Hepatocyte (in vitro differentiated cells): Measurements from ENCODE around the gene ADAMTS8. TPM values are rescaled to one million over a fixed set of nuclear protein-coding genes. Genes with fewer than 3 reads are reported as not detected.
A peak's percentile ranks its signal among the peaks of the same experiment; 100 is the strongest.

Experiments
- DNase-seq: peaks from one replicate; pipeline ENCODE4 v3.0.0-alpha.2; 2016; ENCODE audit warnings: low spot score
- H2AFZ ChIP-seq: fragments of 200-600 bp; sonication (generic); 2 replicates; pipeline ENCODE4 v1.6.0; 2016; ENCODE audit warnings: antibody characterized with exemption, mild to moderate bottlenecking
- H3K27ac ChIP-seq: fragments of 200-600 bp; sonication (generic); 2 replicates; pipeline ENCODE4 v1.5.1; 2016; ENCODE audit warnings: mild to moderate bottlenecking
- H3K27me3 ChIP-seq: fragments of 200-600 bp; sonication (generic); 2 replicates; pipeline ENCODE4 v1.6.1; 2016
- H3K36me3 ChIP-seq: fragments of 200-600 bp; sonication (generic); replicated peaks from 2 replicates; pipeline ENCODE4 v1.5.1; 2016; ENCODE audit warnings: low read depth; ENCODE audit not compliant: insufficient read depth
- H3K4me1 ChIP-seq: fragments of 200-600 bp; sonication (generic); 2 replicates; pipeline ENCODE4 v1.5.1; 2016; ENCODE audit warnings: mild to moderate bottlenecking, moderate library complexity; ENCODE audit not compliant: insufficient read depth
- H3K4me2 ChIP-seq: fragments of 200-600 bp; sonication (generic); 2 replicates; pipeline ENCODE4 v1.6.0; 2016
- H3K4me3 ChIP-seq: fragments of 200-600 bp; sonication (generic); 2 replicates; pipeline ENCODE4 v1.5.1; 2016; ENCODE audit warnings: mild to moderate bottlenecking
- H3K79me2 ChIP-seq: fragments of 200-600 bp; sonication (generic); 2 replicates; pipeline ENCODE4 v1.6.0; 2017; ENCODE audit warnings: mild to moderate bottlenecking
- H3K9me2 ChIP-seq: fragments of 200-600 bp; sonication (generic); replicated peaks from 2 replicates; pipeline ENCODE4 v1.6.0; 2017; ENCODE audit warnings: mild to moderate bottlenecking; ENCODE audit not compliant: insufficient read depth
- H3K9me3 ChIP-seq: fragments of 200-600 bp; sonication (generic); 2 replicates; pipeline ENCODE4 v1.5.1; 2016; ENCODE audit warnings: low read depth, mild to moderate bottlenecking
- H4K20me1 ChIP-seq: fragments of 200-600 bp; sonication (generic); 2 replicates; pipeline ENCODE4 v1.6.0; 2016; ENCODE audit warnings: mild to moderate bottlenecking; ENCODE audit not compliant: insufficient read depth, poor library complexity, severe bottlenecking
- CTCF ChIP-seq: fragments of 200-600 bp; sonication (generic); IDR thresholded peaks from 2 replicates; pipeline ENCODE4 v1.5.1; 2016; ENCODE audit warnings: antibody characterized with exemption, mild to moderate bottlenecking; ENCODE audit not compliant: poor library complexity
- EZH2 ChIP-seq: fragments of 200-600 bp; sonication (generic); IDR thresholded peaks from 2 replicates; pipeline ENCODE4 v1.6.1; 2016; ENCODE audit warnings: antibody characterized with exemption, mild to moderate bottlenecking, borderline replicate concordance
- EZH2phosphoT487 ChIP-seq: fragments of 200-600 bp; sonication (generic); IDR thresholded peaks from one replicate; pipeline ENCODE4 v1.6.1; 2018; ENCODE audit warnings: antibody characterized with exemption, mild to moderate bottlenecking, low read depth, moderate library complexity; ENCODE audit not compliant: unreplicated experiment, severe bottlenecking
- WGBS: methylation state at CpG from one replicate; pipeline ENCODE4 v1.1.6; 2016; ENCODE audit warnings: low lambda C conversion rate; ENCODE audit errors: missing lambda C conversion rate; 5-methylcytosine and 5-hydroxymethylcytosine counted together
- polyA plus RNA-seq: library from polyadenylated mRNA; unstranded; fragments of >200 nt; fragmentation: Nextera tagmentation; extraction: Ambion mirVana; gene quantifications from 2 replicates; pipeline ENCODE4 v1.2.1, GENCODE V29; 2016
- total RNA-seq: library from RNA; depleted of rRNA; stranded (reverse); fragments of >200 nt; gene quantifications from 2 replicates; pipeline ENCODE4 v1.2.3, GENCODE V29; 2014

ADAMTS8 gene
- total and polyA plus RNA-seq, 2 experiments from 2014 or later, result 1.7 to 2.3 TPM

- no peak overlapping the region for H3K27ac ChIP-seq
- no peak overlapping the region for H2AFZ ChIP-seq
- no peaks in the 10 kb centered on the region for H3K36me3 ChIP-seq
- H3K4me3 ChIP-seq, result peak overlapping the region; percentile 55
- H3K9me2 ChIP-seq, result no peaks in the 10 kb centered on the region
- H3K4me2 ChIP-seq, result peak overlapping the region; percentile 93
- under 1% methylated on average over 63 of the region's 84 CpGs for WGBS
- no peaks in the 10 kb centered on the region for H3K79me2 ChIP-seq
- peak; percentile 38 for DNase-seq
- TF ChIP-seq CTCF (peak; percentile 23), EZH2 (peak; percentile 26), EZH2phosphoT487 (peak; percentile 65)
- no peaks in the 10 kb centered on the region for H4K20me1 ChIP-seq
- peaks cover 11% of the 10 kb centered on the region for H3K4me1 ChIP-seq
- peaks cover 67% of the 10 kb centered on the region for H3K27me3 ChIP-seq
- H3K9me3 ChIP-seq, result no peaks in the 10 kb centered on the region
These were observed 661 bp downstream of the ADAMTS8 start for GRCh38 chr11:130427581-130428315.

GRCh38 chr11:130426837-130427341, 1.5 kb downstream of the ADAMTS8 start:
- no peaks in the 10 kb centered on the region for H3K9me3 ChIP-seq
- peaks cover 67% of the 10 kb centered on the region for H3K27me3 ChIP-seq
- no peaks in the 10 kb centered on the region for H3K36me3 ChIP-seq
- no peak overlapping the region for H3K27ac ChIP-seq
- H3K4me1 ChIP-seq, result peaks cover 11% of the 10 kb centered on the region
- 68% methylated on average over 18 of the region's 18 CpGs for WGBS
- TF ChIP-seq CTCF (no peak), EZH2 (no peak), EZH2phosphoT487 (no peak)
- no peaks in the 10 kb centered on the region for H3K9me2 ChIP-seq
- no peaks in the 10 kb centered on the region for H3K79me2 ChIP-seq
- DNase-seq, result no peak
- no peak overlapping the region for H3K4me3 ChIP-seq
- H4K20me1 ChIP-seq, result no peaks in the 10 kb centered on the region
- no peak overlapping the region for H2AFZ ChIP-seq
- peak overlapping the region; percentile 93 for H3K4me2 ChIP-seq

GRCh38 chr11:130426223-130426836, 2.1 kb downstream of the ADAMTS8 start:
- H3K4me2 ChIP-seq, result peak overlapping the region; percentile 93
- H2AFZ ChIP-seq, result no peak overlapping the region
- TF ChIP-seq EZH2phosphoT487, result no peak
- no peak for TF ChIP-seq CTCF
- no peak for TF ChIP-seq EZH2
- peaks cover 11% of the 10 kb centered on the region for H3K4me1 ChIP-seq
- H3K4me3 ChIP-seq, result no peak overlapping the region
- no peaks in the 10 kb centered on the region for H3K9me2 ChIP-seq
- no peak for DNase-seq
- H3K79me2 ChIP-seq, result no peaks in the 10 kb centered on the region
- H3K9me3 ChIP-seq, result no peaks in the 10 kb centered on the region
- H4K20me1 ChIP-seq, result no peaks in the 10 kb centered on the region
- 84% methylated on average over 5 of the region's 5 CpGs for WGBS
- no peak overlapping the region for H3K27ac ChIP-seq
- H3K36me3 ChIP-seq, result no peaks in the 10 kb centered on the region
- H3K27me3 ChIP-seq, result peaks cover 67% of the 10 kb centered on the region
